Measurements from ENCODE around the gene ZNF410. TPM values are rescaled to one million over a fixed set of nuclear protein-coding genes. Genes with fewer than 3 reads are reported as not detected.
"Not testable (repeated sequence)": the region's sequence is repeated elsewhere in the genome, so short reads cannot be mapped to it uniquely, and the experiment has no call there.

The ZNF410 gene
- total RNA-seq: 34.5 and 36.5 TPM in 2 replicates

- DNase-seq (ENCODE audit: extremely low read depth, low read depth, low spot score): peak; percentile 52
These were observed at the start of gene ZNF410 for GRCh38 chr14:73886449-73887317. TSS of gene ZNF410 (plus strand) at chr14:73886859. CDS start at chr14:73892176, 5,317 bp downstream.

DNA sequence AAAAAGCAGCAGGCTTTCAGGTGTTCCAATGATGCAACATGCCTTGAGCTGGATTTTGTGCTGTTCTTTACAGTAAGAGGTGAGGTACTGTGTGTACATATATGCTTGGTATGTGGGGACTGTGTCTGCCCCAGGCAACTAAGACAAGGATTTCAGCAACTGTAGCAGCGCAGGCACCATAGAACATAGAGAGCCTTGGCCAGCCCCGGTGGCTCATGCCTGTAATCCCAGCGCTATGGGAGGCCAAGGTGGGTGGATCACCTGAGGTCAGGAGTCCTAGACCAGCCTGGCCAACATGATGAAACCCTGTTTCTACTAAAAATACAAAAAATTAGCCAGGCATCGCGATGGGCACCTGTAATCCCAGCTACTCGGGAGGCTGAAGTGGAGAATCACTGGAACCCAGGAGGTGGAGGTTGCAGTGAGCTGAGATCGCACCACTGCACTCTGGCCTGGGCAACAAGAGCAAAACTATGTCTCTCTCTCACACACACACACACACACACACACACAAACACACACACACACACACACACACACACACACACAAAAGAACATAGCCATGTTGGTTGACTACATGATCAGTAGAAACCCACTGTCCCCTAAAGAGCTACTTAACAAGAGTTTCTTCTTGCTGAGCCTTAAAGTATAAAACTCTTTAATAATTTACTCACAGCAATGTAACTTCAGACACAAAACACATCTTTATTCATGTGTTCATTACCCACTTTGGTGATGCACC is 48.2 kb upstream of the ZNF410 start:
- DNase-seq (ENCODE audit: extremely low read depth, low read depth, low spot score): not testable (repeated sequence)

- no peak for DNase-seq (ENCODE audit: extremely low read depth, low read depth, low spot score)
These were observed 44.5 kb upstream of the ZNF410 start for GRCh38 chr14:73842201-73842600.

DNA sequence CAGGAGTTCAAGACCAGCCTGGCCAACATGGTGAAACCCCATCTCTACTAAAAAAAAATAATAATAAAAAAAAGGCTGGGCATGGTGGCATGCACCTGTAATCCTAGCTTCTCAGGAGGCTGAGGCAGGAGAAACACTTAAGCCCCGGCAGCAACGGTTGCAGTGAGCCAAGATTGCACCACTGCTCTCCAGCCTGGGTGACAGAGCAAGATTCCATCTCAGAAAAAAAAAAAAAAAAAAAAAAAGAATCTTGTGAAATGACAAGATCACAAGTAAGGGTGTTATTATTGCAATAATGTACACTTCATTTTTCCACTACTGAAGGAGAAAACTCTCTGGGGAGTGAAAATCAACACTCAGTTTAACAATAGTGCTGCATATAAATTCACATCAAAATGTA is 43.8 kb upstream of the ZNF410 start:
- DNase-seq (ENCODE audit: extremely low read depth, low read depth, low spot score): no peak

DNA sequence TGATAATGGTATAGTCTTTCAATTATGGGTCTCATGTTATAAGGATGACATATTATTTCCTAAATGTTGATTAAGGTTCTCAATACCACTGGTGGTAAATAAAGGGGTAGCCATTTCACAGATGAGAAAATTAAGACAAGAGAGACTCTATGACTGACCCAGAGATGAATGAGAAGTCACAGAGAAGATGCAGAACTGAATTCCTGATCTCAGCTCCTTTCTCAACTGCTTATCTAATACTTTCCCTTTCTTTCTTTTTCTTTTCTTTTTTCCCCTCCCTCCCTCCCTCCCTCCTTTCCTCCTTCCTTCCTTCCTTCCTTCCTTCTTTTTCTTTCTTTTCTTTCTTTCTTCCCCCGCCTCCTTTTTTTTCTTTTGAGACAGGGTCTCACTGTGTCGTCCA is 43.4 kb upstream of the ZNF410 start:
- DNase-seq (ENCODE audit: extremely low read depth, low read depth, low spot score): no peak

DNA sequence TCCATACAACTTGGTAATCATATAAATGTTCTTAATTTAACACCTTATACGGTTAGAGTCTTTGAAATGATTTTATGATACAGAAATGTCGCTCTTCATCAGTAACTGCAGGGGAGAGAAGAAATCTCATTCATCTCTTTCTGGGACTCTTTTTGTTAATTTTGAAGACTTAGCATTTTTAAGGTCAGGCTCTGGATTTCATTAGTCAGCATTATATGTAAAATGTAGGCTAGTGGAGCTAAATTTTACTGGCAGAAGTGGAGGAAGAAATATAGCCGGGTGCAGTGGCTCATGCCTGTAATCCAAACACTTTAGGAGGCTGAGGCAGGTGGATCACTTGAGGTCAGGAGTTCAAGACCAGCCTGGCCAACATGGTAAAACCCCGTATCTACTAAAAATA is 39.7 kb upstream of the ZNF410 start:
- no peak for DNase-seq (ENCODE audit: extremely low read depth, low read depth, low spot score)

GRCh38 chr14:73851000-73851399 is 35.7 kb upstream of the ZNF410 start:
- DNase-seq (ENCODE audit: extremely low read depth, low read depth, low spot score): no peak

GRCh38 chr14:73851567-73852382 is 34.9 kb upstream of the ZNF410 start, which contains the start of gene PTGR2:
TSS of gene PTGR2 (plus strand) at chr14:73851831. CDS start at chr14:73858863, 7,032 bp downstream.
- DNase-seq (ENCODE audit: extremely low read depth, low read depth, low spot score): peak; percentile 76

- DNase-seq (ENCODE audit: extremely low read depth, low read depth, low spot score): no peak
These were observed 27.5 kb upstream of the ZNF410 start for GRCh38 chr14:73859145-73859544.

DNA sequence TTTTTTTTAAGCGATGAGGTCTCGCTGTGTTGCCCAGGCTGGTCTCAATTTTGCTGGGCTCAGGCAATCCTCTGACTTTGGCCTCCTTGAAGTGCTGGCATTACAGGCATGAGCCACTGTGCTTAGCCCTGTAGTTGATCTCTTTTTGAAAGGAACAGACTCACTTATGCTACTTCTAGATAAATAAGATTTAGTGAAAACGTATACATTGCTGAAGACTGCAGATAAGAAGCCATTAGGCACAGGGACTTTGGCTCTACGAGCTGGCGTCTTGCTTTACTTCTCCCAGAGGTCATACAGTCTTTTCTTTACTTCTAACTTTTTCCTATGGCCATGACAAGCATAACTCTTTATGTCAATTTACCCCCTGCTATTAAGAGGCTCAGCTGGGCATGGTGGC is 25.6 kb upstream of the ZNF410 start:
- no peak for DNase-seq (ENCODE audit: extremely low read depth, low read depth, low spot score)

GRCh38 chr14:73862480-73862879 is 24.2 kb upstream of the ZNF410 start:
- no peak for DNase-seq (ENCODE audit: extremely low read depth, low read depth, low spot score)

- DNase-seq (ENCODE audit: extremely low read depth, low read depth, low spot score): no peak
These were observed 23.4 kb upstream of the ZNF410 start for GRCh38 chr14:73863209-73863608.

GRCh38 chr14:73865534-73866113 is 21.0 kb upstream of the ZNF410 start:
- no peak for DNase-seq (ENCODE audit: extremely low read depth, low read depth, low spot score)

- DNase-seq (ENCODE audit: extremely low read depth, low read depth, low spot score): not testable (repeated sequence)
These were observed 16.9 kb upstream of the ZNF410 start for GRCh38 chr14:73869754-73870153.

- no peak for DNase-seq (ENCODE audit: extremely low read depth, low read depth, low spot score)
These were observed 16.0 kb upstream of the ZNF410 start for GRCh38 chr14:73870525-73871235.

GRCh38 chr14:73873660-73874059 is 13.0 kb upstream of the ZNF410 start:
- no peak for DNase-seq (ENCODE audit: extremely low read depth, low read depth, low spot score)

GRCh38 chr14:73877790-73878189 is 8.9 kb upstream of the ZNF410 start:
- no peak for DNase-seq (ENCODE audit: extremely low read depth, low read depth, low spot score)

DNA sequence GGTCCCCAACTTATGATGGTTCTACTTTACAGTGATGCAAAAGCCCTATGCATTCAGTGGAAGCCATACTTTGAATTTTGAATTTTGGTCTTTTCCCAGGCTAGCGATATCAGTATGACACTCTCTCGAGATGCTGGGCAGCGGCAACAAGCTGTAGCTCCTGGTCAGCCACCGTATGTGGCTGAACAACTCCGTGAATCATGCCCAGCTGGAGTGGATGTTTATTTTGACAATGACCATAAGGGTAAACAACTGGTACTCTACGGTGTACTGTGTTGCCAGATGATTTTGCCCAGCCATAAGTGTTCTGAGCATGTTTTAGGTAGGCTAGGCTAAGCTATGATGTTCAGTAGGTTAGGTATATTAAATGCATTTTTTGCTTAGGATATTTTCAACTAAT is 8.2 kb upstream of the ZNF410 start:
- DNase-seq (ENCODE audit: extremely low read depth, low read depth, low spot score): no peak

DNA sequence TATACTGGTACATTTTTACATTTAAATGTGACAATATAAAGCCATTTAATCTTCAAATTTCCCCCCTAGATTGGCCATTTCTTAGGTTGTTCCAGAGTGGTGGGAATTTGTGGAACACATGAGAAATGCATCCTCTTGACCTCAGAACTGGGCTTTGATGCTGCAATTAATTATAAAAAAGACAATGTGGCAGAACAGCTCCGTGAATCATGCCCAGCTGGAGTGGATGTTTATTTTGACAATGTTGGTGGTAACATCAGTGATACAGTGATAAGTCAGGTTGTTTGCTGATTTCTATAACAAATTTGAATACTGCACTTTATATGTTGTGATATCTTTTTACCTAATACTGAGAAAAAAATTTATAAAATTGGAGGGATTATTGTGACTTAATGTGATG is 7.6 kb upstream of the ZNF410 start:
- DNase-seq (ENCODE audit: extremely low read depth, low read depth, low spot score): no peak

All from glomerular endothelial cell (primary cell).